ENCODE measurements around the gene FCSK.

The FCSK gene

DNA sequence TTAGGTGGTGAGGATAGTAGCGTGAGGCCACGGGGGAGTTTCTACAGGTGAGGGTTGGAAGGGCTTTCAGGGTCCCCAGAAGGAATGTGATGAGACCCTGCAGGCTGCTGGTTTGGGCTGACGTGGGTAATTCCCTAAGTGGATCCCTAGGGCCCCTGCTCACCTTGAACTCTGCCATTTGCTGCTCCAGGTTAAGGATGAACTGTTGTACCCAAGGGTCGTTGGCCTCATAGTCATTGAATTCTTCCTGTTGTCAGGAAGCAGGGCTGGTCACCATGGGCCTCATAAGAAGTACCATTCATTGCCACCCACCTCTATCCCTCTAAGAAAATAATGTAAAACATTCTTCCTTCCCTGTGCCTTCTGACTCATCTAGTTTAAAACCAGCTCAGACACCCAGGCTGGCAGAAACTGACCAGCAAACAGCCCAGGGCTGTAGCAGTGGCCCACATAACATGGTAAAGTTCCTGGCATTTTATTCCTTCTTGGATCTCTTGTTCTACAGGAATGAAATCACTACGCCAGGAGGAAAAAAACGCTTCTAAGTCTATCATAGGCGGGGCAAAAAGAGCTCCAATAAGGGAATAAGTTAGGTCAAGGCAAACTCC, 27.6 kb downstream of the FCSK start:
- DNase-seq = no peak

GRCh38 chr16:70482624-70483023, 28.2 kb downstream of the FCSK start:
- no peak for DNase-seq

- no peak for DNase-seq
These were observed 29.0 kb downstream of the FCSK start for GRCh38 chr16:70483426-70483825.

DNA sequence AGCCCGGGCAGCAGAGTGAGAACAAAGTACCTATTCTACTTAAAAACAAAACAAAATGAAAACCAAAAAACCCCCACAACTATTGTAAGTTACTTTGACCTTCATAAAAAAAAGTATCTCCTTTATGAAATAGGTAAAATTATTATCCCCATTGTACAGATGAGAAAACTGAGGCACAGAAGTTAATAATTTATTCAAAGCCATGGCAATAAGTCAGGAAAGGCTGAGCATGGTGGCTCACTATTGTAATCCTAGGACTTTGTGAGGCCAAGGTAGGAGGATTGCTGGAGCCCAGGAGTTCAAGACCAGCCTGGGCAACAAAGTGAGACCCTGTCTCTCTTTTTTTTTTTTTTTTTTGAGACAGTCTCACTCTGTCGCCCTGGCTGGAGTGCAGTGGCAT, 30.5 kb downstream of the FCSK start:
- no peak for DNase-seq

GRCh38 chr16:70490261-70490660, 35.9 kb downstream of the FCSK start:
- DNase-seq = no peak

DNA sequence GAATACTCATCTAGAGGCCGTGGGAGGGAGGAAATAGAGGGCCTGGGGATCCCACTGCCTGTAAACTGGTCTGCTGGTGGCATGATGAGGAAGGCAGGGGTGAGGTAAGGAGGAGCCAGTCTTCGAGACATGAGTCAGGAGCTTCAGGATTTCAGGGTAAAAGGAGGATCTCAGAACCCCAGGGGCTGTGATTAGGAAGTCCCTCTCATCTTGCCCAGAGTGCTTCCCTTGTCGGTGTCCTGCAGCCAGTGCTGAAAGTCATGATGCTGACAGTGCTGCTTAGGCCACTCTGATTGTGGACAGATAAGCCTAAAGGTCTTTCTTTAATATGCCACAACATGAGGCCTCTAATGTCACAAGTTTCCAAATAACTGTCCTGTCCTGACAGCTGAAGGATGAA, 39.4 kb downstream of the FCSK start:
- DNase-seq = no peak

GRCh38 chr16:70494202-70494770, 39.9 kb downstream of the FCSK start:
- DNase-seq = peak in 1 of 5 donors; percentile 31

- DNase-seq = no peak
These were observed 40.4 kb downstream of the FCSK start for GRCh38 chr16:70494777-70495176.

DNA sequence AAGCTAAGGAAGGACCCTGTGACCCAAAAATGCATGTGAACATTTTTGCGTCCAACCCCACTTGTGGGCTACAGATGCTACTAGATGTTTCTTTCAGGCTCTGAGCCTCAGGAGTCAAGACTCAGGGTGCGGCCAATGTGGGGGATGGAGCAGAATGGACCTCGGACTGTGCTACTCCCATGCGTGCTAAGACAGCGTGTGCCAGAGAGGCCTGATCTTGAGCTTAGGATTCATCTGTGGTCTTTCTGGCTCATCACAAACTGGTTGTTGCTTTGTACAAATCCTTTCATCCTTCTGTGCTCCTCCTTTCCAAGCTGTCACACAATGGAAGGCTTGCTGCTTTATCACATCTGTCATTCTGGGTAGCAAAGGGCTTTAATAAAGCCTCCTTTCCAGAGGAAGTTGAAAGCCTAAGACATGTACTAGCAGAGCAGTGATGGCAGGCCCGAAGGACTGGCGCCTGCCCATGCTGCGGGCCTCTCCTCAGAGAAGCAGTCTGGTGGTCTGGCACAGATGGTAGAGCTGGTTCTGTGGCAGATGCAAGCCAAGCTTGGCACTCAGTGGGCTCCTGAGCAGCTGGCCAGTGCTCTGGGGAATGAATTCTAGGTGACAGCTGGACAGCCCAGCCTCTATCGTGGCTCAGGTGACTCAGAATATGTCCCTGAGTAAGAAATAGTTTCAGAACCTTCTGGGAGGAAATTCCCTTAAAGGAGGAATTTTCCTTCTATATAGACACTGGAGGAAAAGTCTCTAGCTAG, 41.2 kb downstream of the FCSK start:
- DNase-seq = no peak

DNA sequence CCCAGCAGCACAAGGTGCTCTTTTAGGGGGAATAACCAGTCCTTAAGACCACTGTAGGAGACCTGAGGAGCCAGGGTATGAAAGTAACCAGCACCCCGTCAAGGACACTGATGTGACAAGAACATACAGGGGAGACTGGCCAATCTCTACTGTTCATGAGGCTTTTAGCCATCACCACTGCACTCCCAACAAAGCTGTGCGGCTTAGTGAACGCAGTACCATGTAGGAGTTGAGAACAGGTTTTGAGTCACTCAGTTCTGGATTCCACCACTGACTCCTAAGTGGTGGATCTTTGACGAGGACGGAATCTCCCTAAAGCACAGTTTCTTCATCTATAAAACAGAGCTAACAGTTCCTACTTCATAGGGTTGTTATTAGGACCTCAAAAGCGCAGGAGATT, 42.1 kb downstream of the FCSK start:
- DNase-seq = no peak

DNA sequence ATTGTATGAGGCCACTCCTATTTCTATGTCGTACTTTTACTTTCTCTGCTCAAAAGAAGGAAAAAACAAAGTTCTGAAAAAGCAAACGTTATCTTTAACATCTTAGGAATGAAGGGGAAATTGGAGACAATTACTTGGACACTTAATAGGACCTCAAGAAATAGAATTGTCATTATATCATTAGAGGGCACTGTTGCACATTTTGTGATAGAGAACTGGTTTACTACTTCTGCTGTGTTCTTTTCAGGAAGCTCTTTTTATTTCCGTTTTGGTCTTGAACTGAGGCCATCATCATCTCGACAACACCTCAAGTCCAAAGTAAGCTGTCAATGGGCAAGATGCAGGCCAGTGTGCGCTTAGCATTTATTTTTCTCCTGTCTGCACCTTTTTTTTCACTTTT, 54.4 kb downstream of the FCSK start:
- peak in 1 of 5 donors; percentile 50 for DNase-seq

DNA sequence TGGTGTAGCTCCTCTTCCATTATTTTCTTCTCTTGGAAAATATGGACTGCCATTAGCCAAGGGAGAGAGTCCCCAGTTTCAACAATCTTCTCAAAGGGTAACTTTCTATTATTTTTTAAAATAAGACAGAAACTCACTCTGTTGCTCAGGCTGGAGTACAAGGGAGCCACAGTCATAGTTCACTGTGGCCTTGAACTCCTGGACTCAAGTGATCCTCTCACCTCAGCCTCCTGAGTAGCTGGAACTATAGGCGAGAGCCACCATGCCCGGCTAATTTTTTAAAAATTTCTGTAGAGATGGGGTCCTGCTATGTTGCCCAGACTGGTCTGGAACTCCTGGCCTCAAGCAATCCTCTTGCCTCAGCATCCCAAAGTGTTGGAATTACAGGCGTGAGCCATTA, 55.8 kb downstream of the FCSK start:
- no peak for DNase-seq

DNA sequence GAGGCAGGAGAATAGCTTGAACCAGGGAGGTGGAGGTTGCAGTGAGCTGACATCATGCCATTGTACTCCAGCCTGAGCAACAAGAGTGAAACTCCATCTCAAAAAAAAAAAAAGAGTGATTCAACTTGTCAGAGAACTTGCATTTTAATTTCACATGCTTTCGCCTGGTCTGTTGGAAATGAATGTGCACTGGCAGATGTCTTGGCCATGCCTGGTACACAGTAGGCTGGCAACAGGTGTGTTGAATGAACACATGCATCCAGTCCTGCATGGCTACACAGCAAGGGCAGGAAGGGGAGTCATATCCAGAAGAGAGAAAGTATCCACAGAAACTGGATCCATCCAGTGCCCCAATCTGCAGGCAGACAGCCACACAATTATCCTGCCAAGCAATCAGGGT, 57.4 kb downstream of the FCSK start:
- DNase-seq = no peak

GRCh38 chr16:70512456-70512855, 58.1 kb downstream of the FCSK start:
- no peak for DNase-seq

DNA sequence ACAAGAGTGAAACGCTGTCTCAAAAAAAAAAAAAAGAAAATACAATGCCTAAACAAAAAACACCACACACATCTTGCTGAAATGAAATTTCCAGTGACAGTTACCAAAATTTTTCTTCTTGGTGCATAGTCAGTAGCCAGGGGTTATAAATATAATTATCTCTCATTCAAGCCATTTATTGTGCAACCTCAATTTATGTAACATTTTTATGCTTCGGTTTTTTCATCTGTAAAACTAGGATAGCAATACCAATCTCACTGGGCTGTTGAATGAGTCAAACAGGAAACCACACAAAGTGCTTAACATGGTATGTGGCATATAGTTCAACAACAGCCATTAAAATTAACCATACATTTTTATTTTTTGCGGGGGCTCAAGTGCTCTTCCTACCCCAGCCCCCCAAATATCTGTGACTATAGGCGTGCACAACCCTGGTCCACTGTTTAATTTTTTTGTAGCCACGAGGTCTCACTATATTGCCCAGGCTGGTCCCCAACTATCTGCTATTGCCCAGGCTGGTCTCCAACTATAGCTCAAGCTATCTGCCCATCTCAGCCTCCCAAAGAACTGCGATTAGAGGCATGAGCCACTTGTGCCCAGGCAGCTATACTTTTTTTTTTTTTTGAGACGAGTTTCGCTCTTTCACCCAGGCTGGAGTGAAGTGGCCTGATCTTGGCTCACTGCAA, 66.4 kb downstream of the FCSK start:
- DNase-seq = peak in 1 of 5 donors; percentile 77

DNA sequence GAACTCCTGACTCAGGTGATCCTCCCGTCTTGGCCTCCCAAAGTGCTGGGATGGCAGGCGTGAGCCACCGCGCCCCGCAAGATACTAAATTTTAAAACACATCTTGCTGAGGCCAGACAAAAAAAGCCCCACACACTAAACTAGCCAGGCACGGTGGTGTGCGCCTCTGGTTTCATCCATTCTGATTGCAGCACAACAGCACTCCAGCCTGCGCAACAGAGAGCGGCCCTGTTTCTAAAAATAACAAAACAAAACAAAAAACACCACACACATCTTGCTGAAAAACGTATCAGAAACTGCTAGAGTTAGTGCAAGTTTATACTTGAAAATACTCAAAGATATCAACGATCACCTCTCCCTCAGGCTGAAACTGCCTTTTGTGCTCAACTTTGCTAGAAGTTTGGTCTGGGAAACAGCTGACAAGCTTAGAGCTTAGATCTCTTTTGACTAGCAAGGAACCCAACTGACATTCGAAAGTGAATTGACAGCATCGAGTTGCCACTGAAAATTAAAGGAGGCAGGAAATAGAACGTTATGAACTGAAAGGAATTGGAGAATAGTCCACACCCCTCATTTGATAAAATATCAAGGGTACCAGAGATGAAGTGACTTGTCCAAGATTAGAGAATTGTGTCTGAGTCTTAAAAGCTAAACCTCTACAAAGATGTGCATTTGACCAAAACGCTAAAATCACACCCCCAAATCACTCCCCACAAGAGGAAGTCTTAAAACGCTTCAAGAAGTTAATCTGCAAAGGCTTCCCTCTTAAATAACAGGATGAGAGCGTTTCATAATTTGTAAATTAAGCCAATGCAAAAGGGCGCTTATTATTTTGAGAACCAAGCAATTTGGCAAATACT, 68.1 kb downstream of the FCSK start:
- DNase-seq = peak in 1 of 5 donors; percentile 56

- DNase-seq = peak; percentile 84 to 91 (median 87)
These were observed 68.8 kb downstream of the FCSK start, which contains the start of gene COG4 for GRCh38 chr16:70523076-70523742. TSS of gene COG4 (minus strand) at chr16:70523554. CDS start at chr16:70523543, 11 bp downstream.

DNA sequence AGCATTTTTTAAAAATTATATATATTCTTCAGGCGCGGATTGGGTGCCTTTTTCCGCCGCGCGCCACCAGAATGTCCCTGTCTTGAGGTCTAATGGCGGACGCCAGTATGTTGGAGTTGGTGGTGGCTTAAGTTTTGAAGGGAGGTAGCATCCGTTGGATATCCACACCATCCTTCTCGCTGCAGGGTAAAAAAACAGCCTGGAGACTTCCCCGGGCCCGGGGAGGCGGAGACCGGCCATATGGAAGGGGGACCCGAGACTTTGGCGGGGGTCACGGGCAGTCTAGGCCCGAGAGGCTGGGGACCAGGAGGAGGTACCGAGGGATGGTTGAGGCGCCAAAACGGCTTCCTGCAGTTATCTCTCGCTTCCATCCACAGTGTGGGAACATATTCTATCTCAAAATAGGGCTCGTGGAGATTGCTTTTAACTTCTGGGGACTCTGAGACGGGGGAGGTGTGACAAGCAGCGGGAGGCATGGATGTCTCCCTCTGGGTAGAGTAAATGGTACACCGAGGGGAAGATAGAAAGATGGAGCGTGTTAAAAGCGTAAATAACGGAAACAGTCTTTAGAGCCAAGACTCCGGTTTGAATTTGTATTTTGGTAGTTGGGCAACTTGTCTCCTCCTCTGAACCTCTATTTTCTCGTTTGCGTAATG, 69.5 kb downstream of the FCSK start, which contains the start of gene SF3B3:
Gene SF3B3, plus strand, starts transcription at position 74 of the 656 bp plus-strand sequence. CDS start 2,841 bp downstream, outside the sequence.
- peak in 3 of 5 donors; percentile 46 to 75 (median 59) for DNase-seq

DNA sequence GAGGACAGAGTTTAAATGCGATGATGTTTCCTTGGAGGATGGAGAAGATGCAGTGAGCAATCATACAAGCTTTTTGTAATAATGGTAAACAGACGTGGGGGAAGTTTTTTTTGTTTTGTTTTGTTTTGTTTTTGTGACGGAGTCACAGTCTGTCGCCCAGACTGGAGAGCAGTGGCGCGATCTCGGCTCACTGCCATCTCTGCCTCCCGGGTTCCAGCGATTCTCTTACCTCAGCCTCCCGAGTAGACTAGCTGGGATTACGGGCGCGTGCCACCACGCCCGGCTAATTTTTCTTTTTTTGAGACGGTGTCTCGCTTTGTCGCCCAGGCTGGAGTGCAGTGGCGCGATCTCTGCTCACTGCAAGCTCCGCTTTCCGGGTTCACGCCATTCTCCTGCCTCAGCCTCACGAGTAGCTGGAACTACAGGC, 70.0 kb downstream of the FCSK start:
- DNase-seq = peak in 3 of 5 donors; percentile 19 to 29 (median 21)

DNA sequence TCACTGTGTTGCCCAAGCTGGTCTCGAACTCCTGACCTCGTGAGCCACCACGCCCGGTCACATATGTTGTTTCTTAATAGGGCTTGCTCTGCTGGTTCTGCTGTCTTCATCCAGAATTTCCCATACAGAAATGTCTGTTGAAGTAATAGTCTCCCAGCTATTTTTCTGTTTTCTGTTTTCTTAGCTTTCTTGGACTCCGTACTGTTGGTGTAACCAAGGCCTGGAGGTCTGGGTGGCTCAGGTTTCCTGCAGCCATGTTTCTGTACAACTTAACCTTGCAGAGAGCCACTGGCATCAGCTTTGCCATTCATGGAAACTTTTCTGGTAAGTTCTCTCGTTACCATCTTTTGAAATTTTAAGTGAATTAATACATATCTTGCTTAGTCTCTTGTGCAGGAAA, 72.0 kb downstream of the FCSK start:
- no peak for DNase-seq
